ENCODE measurements around the gene PPP2R5B.

PPP2R5B gene

DNA sequence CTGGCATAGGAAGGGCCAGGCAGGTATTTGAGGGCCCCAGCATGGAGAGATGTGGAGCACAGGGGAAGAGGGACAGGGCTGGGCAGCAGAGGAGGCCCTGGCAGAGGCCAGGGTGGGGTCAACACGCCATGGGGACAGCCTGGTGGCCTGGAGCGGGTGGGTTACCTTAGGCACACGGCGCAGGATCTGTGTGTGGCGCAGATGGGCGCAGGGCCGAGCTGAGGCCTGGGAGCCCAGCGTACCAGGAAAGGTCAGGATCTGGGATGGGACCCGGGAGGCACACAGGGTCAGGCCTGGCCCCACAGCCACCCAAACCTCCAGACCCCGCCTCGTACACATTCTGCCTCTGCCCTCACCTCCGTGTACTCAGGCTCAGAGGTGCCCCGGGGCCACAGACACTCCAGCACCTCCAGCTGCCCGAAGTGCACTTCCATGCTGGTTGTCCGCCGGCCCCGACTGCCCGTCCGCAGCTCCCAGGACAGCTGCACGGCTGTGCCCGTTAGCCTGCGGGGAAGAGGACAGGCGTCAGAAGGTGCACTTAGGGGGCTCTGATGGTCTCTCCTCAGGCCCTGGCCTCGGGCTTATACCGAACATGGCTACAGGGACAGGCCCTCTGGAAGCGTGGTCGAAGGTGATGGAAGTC, 13.9 kb upstream of the PPP2R5B start:
- DNase-seq (ENCODE audit: low spot score) (no peak), ATAC-seq (ENCODE audit: low read depth) (no peak)
- Histone ChIP-seq H3K36me3 (ENCODE audit: low read depth) (peaks cover 49% of the 10 kb centered on the region), H3K27me3 (ENCODE audit: insufficient read depth, poor library complexity, severe bottlenecking) (no peaks in the 10 kb centered on the region), H3K4me3 (ENCODE audit: severe bottlenecking) (no peak overlapping the region), H3K4me1 (ENCODE audit: insufficient read depth, poor library complexity, severe bottlenecking) (no peaks in the 10 kb centered on the region), H3K27ac (ENCODE audit: poor library complexity, severe bottlenecking) (no peak overlapping the region), H3K9me3 (ENCODE audit: severe bottlenecking) (no peaks in the 10 kb centered on the region)
- no peak for TF ChIP-seq CTCF (IDR thresholded peaks at IDR 0.05; ENCODE audit: poor library complexity, severe bottlenecking)

DNA sequence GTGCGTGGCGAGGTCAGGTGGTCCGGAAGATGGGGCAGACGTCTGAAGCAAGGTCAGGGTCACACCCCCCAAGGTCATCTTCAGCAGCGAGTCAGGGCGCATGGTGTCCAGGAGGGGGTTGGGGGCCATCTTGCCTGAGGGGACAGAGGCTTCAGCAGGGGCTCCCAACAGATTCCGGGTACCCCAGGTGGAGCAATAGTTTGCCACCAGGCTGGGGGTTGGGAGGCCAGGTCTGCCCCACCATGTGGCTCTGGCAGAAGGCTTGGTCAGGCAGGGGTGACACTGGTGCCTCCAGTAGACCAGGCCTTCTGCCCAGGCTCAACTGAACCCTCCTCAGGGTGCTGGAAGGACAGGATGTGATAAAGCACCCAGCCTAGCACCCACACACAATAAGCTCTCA, 13.3 kb upstream of the PPP2R5B start:
- H3K36me3 ChIP-seq (ENCODE audit: low read depth): peaks cover 44% of the 10 kb centered on the region
- ATAC-seq (ENCODE audit: low read depth) (no peak), DNase-seq (ENCODE audit: low spot score) (no peak)
- no peak overlapping the region for H3K27ac ChIP-seq (ENCODE audit: poor library complexity, severe bottlenecking)
- no peaks in the 10 kb centered on the region for H3K27me3 ChIP-seq (ENCODE audit: insufficient read depth, poor library complexity, severe bottlenecking)
- no peak for TF ChIP-seq CTCF (IDR thresholded peaks at IDR 0.05; ENCODE audit: poor library complexity, severe bottlenecking)
- H3K4me3 ChIP-seq (ENCODE audit: severe bottlenecking): no peak overlapping the region
- H3K9me3 ChIP-seq (ENCODE audit: severe bottlenecking): no peaks in the 10 kb centered on the region
- H3K4me1 ChIP-seq (ENCODE audit: insufficient read depth, poor library complexity, severe bottlenecking): peaks cover 3% of the 10 kb centered on the region

- TF ChIP-seq CTCF (IDR thresholded peaks at IDR 0.05; ENCODE audit: poor library complexity, severe bottlenecking): no peak
- ATAC-seq (ENCODE audit: low read depth): no peak
- Histone ChIP-seq H3K27ac (ENCODE audit: poor library complexity, severe bottlenecking) (no peak overlapping the region), H3K9me3 (ENCODE audit: severe bottlenecking) (no peaks in the 10 kb centered on the region), H3K27me3 (ENCODE audit: insufficient read depth, poor library complexity, severe bottlenecking) (no peaks in the 10 kb centered on the region), H3K36me3 (ENCODE audit: low read depth) (peaks cover 44% of the 10 kb centered on the region), H3K4me3 (ENCODE audit: severe bottlenecking) (no peak overlapping the region), H3K4me1 (ENCODE audit: insufficient read depth, poor library complexity, severe bottlenecking) (peaks cover 3% of the 10 kb centered on the region)
- DNase-seq (ENCODE audit: low spot score): no peak
These were observed 12.8 kb upstream of the PPP2R5B start for GRCh38 chr11:64911689-64912088.

- ATAC-seq (ENCODE audit: low read depth) (no peak), DNase-seq (ENCODE audit: low spot score) (no peak)
- peaks cover 30% of the 10 kb centered on the region for H3K36me3 ChIP-seq (ENCODE audit: low read depth)
- H3K9me3 ChIP-seq (ENCODE audit: severe bottlenecking): no peaks in the 10 kb centered on the region
- no peak for TF ChIP-seq CTCF (IDR thresholded peaks at IDR 0.05; ENCODE audit: poor library complexity, severe bottlenecking)
- no peak overlapping the region for H3K27ac ChIP-seq (ENCODE audit: poor library complexity, severe bottlenecking)
- H3K4me1 ChIP-seq (ENCODE audit: insufficient read depth, poor library complexity, severe bottlenecking): peaks cover 3% of the 10 kb centered on the region
- no peak overlapping the region for H3K4me3 ChIP-seq (ENCODE audit: severe bottlenecking)
- no peaks in the 10 kb centered on the region for H3K27me3 ChIP-seq (ENCODE audit: insufficient read depth, poor library complexity, severe bottlenecking)
These were observed 11.2 kb upstream of the PPP2R5B start for GRCh38 chr11:64913171-64913727.

GRCh38 chr11:64914123-64914522, 10.4 kb upstream of the PPP2R5B start:
- no peak overlapping the region for H3K27ac ChIP-seq (ENCODE audit: poor library complexity, severe bottlenecking)
- H3K27me3 ChIP-seq (ENCODE audit: insufficient read depth, poor library complexity, severe bottlenecking): no peaks in the 10 kb centered on the region
- TF ChIP-seq CTCF (IDR thresholded peaks at IDR 0.05; ENCODE audit: poor library complexity, severe bottlenecking): no peak
- H3K4me3 ChIP-seq (ENCODE audit: severe bottlenecking): no peak overlapping the region
- peaks cover 3% of the 10 kb centered on the region for H3K4me1 ChIP-seq (ENCODE audit: insufficient read depth, poor library complexity, severe bottlenecking)
- H3K36me3 ChIP-seq (ENCODE audit: low read depth): peaks cover 29% of the 10 kb centered on the region
- H3K9me3 ChIP-seq (ENCODE audit: severe bottlenecking): no peaks in the 10 kb centered on the region
- ATAC-seq (ENCODE audit: low read depth): no peak
- no peak for DNase-seq (ENCODE audit: low spot score)
